AG09309 (cell line): ENCODE results near the gene F11R.
"Not testable (repeated sequence)": the region's sequence is repeated elsewhere in the genome, so short reads cannot be mapped to it uniquely, and the experiment has no call there.

Source experiments
- DNase-seq: peaks from one replicate; pipeline ENCODE4 v3.0.0-alpha.2; 2010; ENCODE audit warnings: low read depth
- H3K4me3 ChIP-seq: 2 replicates; pipeline ENCODE4 v1.5.1; 2011; ENCODE audit warnings: mild to moderate bottlenecking, low read depth, low read length, moderate library complexity; ENCODE audit not compliant: control insufficient read depth
- CTCF ChIP-seq: IDR thresholded peaks from 2 replicates; pipeline ENCODE4 v1.5.1; 2011; ENCODE audit warnings: mild to moderate bottlenecking, low read depth, low read length, inconsistent platforms; ENCODE audit not compliant: insufficient read depth, control insufficient read depth; ENCODE audit errors: missing control alignments

Gene F11R

DNA sequence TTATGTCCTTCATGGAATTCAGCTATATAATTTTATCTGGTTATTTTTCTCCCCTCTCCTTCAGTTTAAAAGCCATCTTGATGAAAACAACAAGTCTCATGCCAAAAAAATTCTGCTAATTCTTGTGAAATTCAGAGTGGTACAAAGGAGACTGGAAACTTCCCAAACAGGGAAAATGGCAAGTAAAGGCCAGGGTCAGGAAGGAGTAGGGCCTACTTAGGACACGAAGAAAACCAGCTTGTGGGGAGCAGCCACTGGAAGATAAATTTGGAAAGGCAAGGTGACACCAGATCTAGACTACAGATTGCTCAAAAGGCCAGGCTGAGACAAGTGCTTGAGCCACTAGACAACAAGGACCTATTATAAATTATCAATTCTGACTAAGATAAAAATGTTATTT, 11.5 kb upstream of the F11R start:
- no peak for TF ChIP-seq CTCF

GRCh38 chr1:161031874-161032273, 10.9 kb upstream of the F11R start:
- TF ChIP-seq CTCF: no peak
- H3K4me3 ChIP-seq: no peak overlapping the region
- no peak for DNase-seq

More for the DNA sequence above, 11.5 kb upstream of the F11R start:
- DNase-seq: no peak
- no peak overlapping the region for H3K4me3 ChIP-seq

DNA sequence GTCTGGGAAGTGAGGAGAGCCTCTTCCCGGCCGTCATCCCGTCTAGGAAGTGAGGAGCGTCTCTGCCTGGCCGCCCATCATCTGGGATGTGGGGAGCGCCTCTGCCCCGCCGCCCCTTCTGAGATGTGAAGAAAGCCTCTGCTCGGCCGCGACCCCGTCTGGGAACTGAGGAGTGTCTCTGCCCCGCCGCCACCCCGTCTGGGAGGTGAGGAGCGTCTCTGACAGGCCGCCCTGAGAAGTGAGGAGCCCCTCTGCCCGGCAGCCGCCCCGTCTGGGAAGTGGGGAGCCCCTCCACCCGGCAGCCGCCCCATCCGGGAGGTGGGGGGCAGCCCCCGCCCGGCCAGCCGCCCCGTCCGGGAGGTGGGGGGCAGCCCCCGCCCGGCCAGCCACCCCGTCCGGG, 8.5 kb upstream of the F11R start:
- not testable (repeated sequence) for H3K4me3 ChIP-seq, DNase-seq

GRCh38 chr1:161026954-161027353, 6.0 kb upstream of the F11R start:
- not testable (repeated sequence) for DNase-seq, H3K4me3 ChIP-seq

DNA sequence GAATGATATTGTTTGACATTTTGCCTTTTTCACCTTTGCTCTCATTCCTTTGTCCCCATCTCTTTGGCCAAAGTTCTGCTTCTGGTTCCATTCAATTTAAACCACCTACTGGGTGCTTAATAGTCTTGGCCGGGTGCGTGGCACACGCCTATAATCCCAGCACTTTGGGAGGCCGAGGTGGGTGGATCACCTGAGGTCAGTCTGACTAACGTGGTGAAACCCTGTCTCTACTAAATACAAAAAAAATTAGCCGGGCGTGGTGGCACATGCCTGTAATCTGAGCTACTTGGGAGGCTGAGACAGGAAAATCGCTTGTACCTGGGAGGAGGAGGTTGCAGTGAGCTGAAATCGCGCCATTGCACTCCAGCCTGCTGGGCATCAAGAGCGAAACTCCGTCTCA, 1.5 kb upstream of the F11R start:
- not testable (repeated sequence) for DNase-seq, H3K4me3 ChIP-seq

DNA sequence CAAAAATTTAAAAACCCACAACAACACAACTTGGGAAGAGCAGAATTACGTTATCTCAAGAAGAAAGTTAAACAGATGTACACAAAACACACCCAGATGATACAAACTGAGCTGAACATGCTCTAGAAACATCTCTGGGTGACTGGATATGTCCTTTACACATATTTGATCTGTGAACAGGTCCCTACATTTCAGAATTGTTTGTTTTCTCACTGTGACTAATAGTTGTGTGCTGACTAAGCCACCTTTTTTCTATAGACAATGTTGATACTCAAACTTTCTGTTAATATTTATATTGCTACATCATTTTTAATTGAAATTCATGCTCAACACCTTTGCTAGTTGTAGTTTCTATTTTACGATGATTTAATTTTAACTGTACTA, 1.0 kb upstream of the F11R start:
- TF ChIP-seq CTCF: no peak
- DNase-seq: no peak
- no peak overlapping the region for H3K4me3 ChIP-seq

DNA sequence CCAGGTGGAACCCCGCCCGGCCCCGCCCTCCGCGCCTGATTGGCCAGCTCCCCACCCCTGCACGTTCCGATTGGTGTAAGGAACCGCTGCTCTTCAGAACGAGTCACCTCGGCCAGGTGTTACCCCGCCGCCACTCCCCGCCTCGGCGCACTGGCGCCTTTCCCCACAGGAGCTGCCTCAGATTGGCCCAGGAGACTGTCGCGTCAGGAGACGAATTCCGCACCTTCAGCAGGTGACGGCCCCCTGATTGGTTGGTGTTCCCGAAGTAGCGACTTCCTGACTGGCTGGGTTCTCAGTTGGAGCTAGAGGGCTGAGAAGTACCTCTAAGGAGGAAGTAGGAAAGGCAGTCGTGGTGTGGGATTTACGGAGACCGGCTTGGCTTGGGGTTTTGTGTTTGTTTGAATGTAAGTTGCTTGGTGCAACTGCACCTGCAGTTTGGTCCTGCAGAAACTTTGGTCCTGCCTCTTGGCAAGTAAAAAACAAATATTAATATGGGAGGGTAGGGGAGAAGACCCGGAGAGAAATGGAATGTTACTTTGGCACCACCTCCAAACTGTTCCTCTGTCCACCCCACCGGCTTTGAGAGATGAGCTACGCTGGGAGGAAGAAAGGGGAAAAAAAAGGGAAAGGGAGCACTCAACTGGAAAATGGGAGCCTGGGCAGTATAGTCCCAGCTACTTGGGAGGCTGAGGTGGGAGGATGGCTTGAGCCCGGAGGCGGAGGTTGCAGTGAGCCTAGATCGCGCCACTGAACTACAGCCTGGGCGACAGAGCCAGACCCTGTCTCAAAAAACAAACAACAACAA, 415 bp upstream of the F11R start:
- DNase-seq: no peak
- peak overlapping the region; percentile 42 for H3K4me3 ChIP-seq
- peak; percentile 6 for TF ChIP-seq CTCF

GRCh38 chr1:161019751-161020495, 1.0 kb downstream of the F11R start:
- no peak for TF ChIP-seq CTCF

DNA sequence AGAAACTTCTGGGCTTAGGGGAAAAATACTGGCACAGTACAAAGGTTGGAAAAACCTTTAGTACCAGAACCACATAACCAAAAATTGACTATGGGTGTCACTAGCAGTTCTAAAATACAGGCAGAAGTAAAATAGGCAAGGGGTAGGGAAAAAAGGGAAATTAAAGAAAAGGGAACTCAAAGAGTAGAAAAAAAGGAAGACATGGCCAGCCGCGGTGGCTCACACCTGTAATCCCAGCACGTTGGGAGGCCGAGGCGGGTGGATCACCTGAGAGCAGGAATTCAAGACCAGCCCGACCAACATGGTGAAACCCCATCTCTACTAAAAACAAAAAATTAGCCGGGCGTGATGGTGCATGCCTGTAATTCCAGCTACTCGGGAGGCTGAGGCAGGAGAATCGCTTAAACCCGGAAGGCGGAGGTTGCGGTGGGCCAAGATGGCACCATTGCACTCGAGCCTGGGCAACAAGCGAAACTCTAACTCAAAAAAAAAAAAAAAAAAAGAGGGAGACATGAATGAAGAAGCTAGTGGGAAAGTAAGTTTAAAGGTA, 1.8 kb downstream of the F11R start:
- H3K4me3 ChIP-seq, DNase-seq: not testable (repeated sequence)

More at GRCh38 chr1:161019751-161020495, 1.0 kb downstream of the F11R start:
- no peak overlapping the region for H3K4me3 ChIP-seq
- no peak for DNase-seq
